Measurements from ENCODE around the gene ACTR8.

ACTR8 gene

DNA sequence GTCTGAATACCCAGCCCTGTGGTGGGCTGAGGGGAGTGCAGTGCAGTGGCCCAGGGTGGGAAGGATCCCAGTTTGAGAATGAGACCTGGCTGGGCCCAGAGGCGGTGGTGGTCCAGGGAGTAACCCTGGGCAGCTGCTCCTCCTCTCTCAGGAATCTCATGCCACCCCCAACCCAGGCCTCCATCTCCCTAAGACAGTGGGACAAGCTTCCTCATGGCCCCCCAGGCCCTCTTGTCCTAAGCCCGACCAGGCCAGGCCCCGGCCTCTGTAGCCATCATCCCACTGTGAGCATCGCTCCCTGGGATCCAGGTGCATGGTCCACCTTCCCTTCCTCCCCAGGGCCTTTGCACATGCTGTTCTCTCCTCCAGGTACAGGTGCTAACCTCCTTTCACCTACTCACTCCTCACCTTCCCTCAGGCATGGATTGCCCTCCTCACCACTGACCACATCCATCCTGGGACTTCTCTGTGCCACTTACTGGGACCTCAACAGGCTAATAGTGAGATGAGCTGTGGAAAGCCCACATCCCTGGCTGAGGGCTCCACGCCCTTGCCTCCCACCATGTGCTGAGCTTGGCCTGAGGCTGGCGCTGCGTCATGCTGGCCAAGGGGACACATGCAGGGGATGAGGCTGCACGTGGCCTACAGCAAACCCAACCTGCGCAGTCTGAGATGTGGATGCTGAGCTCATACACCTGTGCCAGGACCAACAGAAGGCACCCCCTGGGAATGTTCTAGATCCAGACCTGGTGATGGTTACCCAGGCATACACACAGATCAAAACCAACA is 45.7 kb downstream of the ACTR8 start:
- no peak for DNase-seq (ENCODE audit: low read depth in 4 of 4, low spot score in 1 of 4)

- no peak for DNase-seq (ENCODE audit: low read depth in 4 of 4, low spot score in 1 of 4)
These were observed 46.7 kb downstream of the ACTR8 start for GRCh38 chr3:53835257-53835656.

- no peak for DNase-seq (ENCODE audit: low read depth in 4 of 4, low spot score in 1 of 4)
These were observed 47.4 kb downstream of the ACTR8 start for GRCh38 chr3:53834429-53835095.

GRCh38 chr3:53833700-53834099 is 48.3 kb downstream of the ACTR8 start:
- no peak for DNase-seq (ENCODE audit: low read depth in 4 of 4, low spot score in 1 of 4)

DNA sequence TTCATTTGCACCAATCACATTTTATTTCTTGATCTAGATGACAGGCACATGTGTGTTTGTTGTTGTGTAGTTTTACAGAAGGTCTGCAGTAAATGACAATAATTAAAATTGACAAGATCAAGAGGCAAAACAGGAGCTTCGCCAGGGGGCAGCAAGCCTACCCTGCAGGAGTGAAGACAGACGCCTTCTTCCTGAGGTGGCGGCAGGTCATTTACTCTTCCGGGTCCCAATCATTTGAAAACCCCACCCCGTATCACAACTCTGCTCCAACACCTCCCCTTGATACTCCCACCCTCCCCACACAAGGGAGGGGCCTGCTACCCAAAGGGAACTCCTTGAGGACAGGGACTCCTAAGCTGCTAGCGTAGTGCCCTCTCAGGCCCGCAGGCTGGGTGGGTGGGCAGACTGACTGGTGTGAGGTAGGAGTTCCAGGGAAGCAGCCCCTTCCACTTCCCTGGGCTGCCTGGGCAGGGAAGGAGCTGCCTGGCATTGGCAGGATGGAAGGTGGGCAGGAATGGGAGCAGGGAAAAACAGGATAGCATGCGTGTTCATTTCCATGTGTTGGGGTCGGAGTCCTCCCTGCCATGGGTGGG is 48.8 kb downstream of the ACTR8 start:
- DNase-seq (ENCODE audit: low read depth in 4 of 4, low spot score in 1 of 4): no peak

- no peak for DNase-seq (ENCODE audit: low read depth in 4 of 4, low spot score in 1 of 4)
These were observed 51.0 kb downstream of the ACTR8 start for GRCh38 chr3:53830944-53831343.

GRCh38 chr3:53829605-53830004 is 52.3 kb downstream of the ACTR8 start:
- no peak for DNase-seq (ENCODE audit: low read depth in 4 of 4, low spot score in 1 of 4)

GRCh38 chr3:53828581-53828980 is 53.4 kb downstream of the ACTR8 start:
- no peak for DNase-seq (ENCODE audit: low read depth in 4 of 4, low spot score in 1 of 4)

DNA sequence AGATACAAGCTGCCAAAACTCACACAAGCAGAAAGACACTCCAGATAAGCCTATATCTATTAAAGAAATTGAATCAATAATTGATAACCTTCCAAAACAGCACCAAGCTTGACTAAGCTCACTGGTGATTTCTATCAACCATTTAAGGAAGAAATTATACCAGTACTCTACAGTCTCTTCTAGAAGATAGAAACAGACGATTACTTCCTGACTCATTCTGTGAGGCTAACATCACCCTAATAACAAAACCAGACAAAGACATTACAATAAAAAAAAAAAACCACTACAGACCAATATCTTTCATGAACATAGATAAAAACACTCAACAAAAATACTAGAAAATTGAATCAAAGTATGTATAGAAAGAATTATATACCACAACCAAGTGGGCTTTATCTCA is 55.9 kb downstream of the ACTR8 start:
- DNase-seq (ENCODE audit: low read depth in 4 of 4, low spot score in 1 of 4): no peak

DNA sequence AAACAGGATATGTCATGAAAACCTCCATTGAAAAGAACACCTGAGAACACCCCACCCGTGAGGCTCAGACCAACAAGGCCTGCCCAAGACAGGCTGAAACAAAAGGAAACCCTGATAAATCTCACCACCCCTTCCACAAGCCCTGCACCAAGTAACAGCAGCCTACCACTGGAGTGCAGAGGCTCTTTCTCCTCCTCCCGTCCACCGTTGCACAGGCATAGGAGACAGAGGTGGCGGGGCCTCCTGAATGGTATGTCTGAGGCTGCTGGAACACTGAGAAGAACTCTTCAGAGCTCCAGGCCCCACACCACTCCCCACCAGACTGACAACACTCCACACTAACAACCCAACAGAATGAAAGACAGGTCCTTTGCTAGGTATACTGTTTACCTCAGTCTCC is 57.2 kb downstream of the ACTR8 start:
- DNase-seq (ENCODE audit: low read depth in 4 of 4, low spot score in 1 of 4): no peak

- no peak for DNase-seq (ENCODE audit: low read depth in 4 of 4, low spot score in 1 of 4)
These were observed 57.8 kb downstream of the ACTR8 start for GRCh38 chr3:53823956-53824657.

DNA sequence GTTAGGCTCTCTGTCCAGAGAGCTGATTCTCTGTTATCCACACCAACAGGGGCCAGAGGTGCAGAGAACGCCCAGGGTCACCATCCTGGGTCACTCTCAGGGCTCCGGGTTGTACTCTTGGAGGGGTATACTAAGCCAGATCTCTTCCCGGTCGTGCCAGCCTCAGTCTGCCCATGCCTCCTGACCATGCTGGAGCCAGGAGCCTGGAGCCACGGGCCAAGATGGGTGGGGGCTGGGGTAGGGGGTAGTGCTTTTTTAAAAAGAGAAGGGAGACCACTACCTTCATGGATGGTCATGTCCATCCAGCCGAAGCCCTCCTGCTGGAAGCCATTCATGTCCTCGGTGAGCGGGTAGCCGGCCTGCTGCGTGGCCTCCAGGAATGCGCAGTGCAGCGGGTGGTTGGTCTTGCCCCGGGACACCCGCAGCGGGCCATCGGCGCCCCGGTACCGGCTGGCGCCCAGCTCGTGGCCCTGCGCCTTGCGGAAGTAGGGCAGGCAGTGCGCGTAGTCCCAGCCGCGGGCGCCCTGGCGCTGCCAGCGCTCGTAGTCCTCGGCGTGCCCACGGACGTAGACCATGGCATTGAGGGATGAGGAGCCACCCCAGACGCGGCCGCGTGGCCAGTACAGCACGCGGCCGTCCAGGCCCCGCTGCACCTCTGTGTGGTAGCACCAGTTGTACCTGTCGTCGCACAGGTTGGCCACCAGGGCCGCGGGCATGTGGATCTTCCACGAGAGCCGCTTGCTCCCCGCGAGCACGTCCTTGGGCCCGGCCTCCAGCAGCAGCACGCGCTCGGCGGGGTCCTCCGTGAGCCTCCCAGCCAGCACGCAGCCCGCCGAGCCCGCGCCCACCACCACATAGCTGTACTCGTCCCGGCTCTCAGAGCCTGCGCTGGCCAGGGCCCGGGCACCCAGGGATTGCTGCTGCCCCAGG is 58.7 kb downstream of the ACTR8 start:
- DNase-seq (ENCODE audit: low read depth in 4 of 4, low spot score in 1 of 4): no peak

GRCh38 chr3:53822331-53822741 is 59.6 kb downstream of the ACTR8 start:
- no peak for DNase-seq (ENCODE audit: low read depth in 4 of 4, low spot score in 1 of 4)

DNA sequence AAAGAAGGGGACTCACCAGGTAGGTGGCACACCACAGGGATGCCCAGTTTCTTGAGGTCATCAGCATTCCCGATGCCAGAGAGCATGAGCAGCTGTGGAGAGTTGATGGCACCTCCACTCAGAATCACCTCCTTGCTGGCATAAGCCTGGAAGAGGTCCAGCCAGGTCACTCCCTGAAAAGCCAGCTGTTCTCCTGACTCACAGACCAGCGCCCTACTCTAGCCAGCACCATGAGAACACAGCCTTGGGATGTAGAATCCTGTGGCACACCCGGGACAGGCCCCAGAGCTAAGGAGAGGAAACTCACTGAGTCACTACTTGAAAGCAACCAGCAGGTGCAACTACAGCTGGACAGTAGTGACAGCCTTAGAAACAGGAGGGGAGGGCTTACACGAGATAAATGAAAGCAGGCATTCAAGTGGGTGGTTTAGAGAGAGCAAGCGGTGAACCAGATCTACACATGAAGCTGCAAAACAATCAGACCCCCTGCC is 60.3 kb downstream of the ACTR8 start:
- no peak for DNase-seq (ENCODE audit: low read depth in 4 of 4, low spot score in 1 of 4)

GRCh38 chr3:53820756-53821580 is 61.0 kb downstream of the ACTR8 start:
- DNase-seq (ENCODE audit: low read depth in 4 of 4, low spot score in 1 of 4): no peak

DNA sequence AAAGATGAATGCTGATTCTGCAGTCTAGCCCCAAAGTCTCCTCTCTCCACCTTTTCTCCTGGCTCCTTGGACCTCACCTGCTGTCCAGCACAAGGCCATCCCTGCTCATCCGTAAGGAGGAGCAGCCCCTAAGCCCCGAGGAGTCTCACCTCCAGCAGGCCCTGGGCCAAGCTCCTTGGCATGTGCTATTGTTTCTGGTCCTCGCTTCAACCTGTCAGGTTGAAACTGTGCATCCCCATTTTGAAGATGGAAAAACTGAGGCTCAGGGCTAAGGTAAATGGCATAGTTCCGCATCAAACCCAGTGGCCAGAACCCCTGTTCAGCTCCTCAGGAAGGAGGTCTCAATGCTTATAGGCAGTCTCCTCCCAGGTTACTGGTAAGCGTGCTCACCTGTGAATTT is 61.9 kb downstream of the ACTR8 start:
- no peak for DNase-seq (ENCODE audit: low read depth in 4 of 4, low spot score in 1 of 4)

- no peak for DNase-seq (ENCODE audit: low read depth in 4 of 4, low spot score in 1 of 4)
These were observed 62.6 kb downstream of the ACTR8 start for GRCh38 chr3:53819163-53819868.

DNA sequence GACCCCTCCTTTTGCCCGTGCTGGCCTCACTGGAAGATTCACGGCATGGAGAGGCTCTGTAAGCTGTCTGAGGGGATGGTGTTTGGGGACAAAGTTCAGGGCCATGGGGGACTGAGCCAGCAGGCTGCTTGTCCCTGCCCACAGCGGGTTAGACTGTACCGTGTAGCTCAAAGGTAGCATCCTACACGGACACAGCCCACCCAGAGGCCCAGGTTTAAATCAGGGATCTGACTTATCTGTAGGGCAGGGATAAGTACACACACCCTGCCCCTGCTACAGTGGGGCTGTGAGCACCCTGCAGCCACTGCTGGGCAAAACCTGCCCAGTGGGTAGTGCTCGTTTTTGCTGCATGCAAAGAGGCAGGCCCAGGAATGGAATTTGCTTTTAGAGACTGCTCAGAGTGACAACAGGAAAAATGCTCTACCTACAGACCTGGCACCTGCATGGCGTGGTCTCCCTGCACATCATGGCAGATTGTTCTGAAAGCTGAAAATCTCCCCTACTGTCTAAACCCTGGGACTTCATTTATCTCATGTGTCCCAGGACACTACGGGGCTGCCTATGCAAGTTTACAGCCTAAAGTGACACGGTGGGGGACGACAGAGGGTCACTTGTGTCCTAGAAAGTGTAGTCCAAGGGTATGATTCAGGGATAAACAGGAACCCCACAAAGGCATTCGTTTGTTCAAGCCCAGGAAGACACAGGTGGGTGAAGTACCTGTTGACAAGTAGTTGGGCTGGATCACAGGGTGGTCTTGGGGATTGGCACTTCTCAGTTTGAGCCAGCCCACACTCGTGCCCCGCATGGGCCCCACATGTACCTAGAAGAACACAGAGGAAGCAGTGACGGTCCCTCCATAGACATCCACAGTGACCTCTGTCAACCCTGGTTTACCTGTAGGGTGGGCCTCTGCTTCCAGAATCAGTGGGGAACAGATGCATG is 63.5 kb downstream of the ACTR8 start:
- no peak for DNase-seq (ENCODE audit: low read depth in 4 of 4, low spot score in 1 of 4)
